Central memory CD8-positive, alpha-beta T cell (primary cell): ENCODE results near the gene L3MBTL3.
A peak's percentile ranks its signal among the peaks of the same experiment; 100 is the strongest.

Experiments used
- ATAC-seq: fragments of 150-1000 bp; cut with Tn5 transposase; replicated peaks from 2 replicates; pipeline ENCODE4 v1.10.0; 2022; ENCODE audit warnings: mild to moderate bottlenecking, moderate FRiP score, moderate number of reproducible peaks; ENCODE audit not compliant: poor library complexity, severe bottlenecking; ENCODE audit errors: extremely low read depth
- DNase-seq, 2 donors: peaks; one replicate each; pipeline ENCODE4 v3.0.0; 2021; ENCODE audit warnings: low spot score in 2 of 2
- H3K27ac Mint-ChIP-seq: one replicate; pipeline ENCODE4 v1.8.0; 2022; ENCODE audit warnings: low read depth, mild to moderate bottlenecking, moderate library complexity, mixed read lengths
- H3K27me3 Mint-ChIP-seq: one replicate; pipeline ENCODE4 v1.8.0; 2022; ENCODE audit warnings: mixed read lengths
- H3K36me3 Mint-ChIP-seq: one replicate; pipeline ENCODE4 v1.8.0; 2022; ENCODE audit warnings: mild to moderate bottlenecking, moderate library complexity, mixed read lengths; ENCODE audit not compliant: insufficient read depth
- H3K4me1 Mint-ChIP-seq: one replicate; pipeline ENCODE4 v1.8.0; 2022; ENCODE audit warnings: mixed read lengths
- H3K4me3 Mint-ChIP-seq: one replicate; pipeline ENCODE4 v1.8.0; 2022; ENCODE audit warnings: mild to moderate bottlenecking, moderate library complexity, mixed read lengths
- H3K9me3 Mint-ChIP-seq: one replicate; pipeline ENCODE4 v1.8.0; 2022; ENCODE audit warnings: mixed read lengths

The L3MBTL3 gene

GRCh38 chr6:130018292-130018743 lies at the start of gene L3MBTL3:
TSS of gene L3MBTL3 (plus strand) at chr6:130018581. CDS start at chr6:130042700, 24,119 bp downstream.
- H3K36me3 Mint-ChIP-seq = peaks cover 19% of the 10 kb centered on the region
- ATAC-seq (peak; percentile 72), DNase-seq (peak; percentile 69 to 75)
- peaks cover 13% of the 10 kb centered on the region for H3K4me1 Mint-ChIP-seq
- H3K27ac Mint-ChIP-seq = peak within 1 kb of the TSS; percentile 99
- no peaks in the 10 kb centered on the region for H3K9me3 Mint-ChIP-seq
- no peaks in the 10 kb centered on the region for H3K27me3 Mint-ChIP-seq
- H3K4me3 Mint-ChIP-seq = peak within 1 kb of the TSS; percentile 100

- DNase-seq = no peak
- no peak for ATAC-seq
- H3K4me1 Mint-ChIP-seq = no peaks in the 10 kb centered on the region
- H3K27me3 Mint-ChIP-seq = peaks cover 27% of the 10 kb centered on the region
- no peaks in the 10 kb centered on the region for H3K36me3 Mint-ChIP-seq
- H3K27ac Mint-ChIP-seq = no peak overlapping the region
- H3K9me3 Mint-ChIP-seq = no peaks in the 10 kb centered on the region
- no peak overlapping the region for H3K4me3 Mint-ChIP-seq
Measured at GRCh38 chr6:129969064-129969463, 49.3 kb upstream of the L3MBTL3 start.

- Mint-ChIP-seq H3K27ac (no peak overlapping the region), H3K36me3 (peaks cover 1% of the 10 kb centered on the region), H3K4me3 (no peak overlapping the region), H3K9me3 (peaks cover 7% of the 10 kb centered on the region), H3K4me1 (no peaks in the 10 kb centered on the region), H3K27me3 (no peaks in the 10 kb centered on the region)
- DNase-seq = no peak
- ATAC-seq = no peak
Measured at GRCh38 chr6:129976110-129976509, 42.3 kb upstream of the L3MBTL3 start.

GRCh38 chr6:129978148-129978916 lies 40.0 kb upstream of the L3MBTL3 start:
- H3K36me3 Mint-ChIP-seq = peaks cover 3% of the 10 kb centered on the region
- ATAC-seq (no peak), DNase-seq (no peak)
- H3K27me3 Mint-ChIP-seq = no peaks in the 10 kb centered on the region
- H3K9me3 Mint-ChIP-seq = peaks cover 7% of the 10 kb centered on the region
- H3K4me3 Mint-ChIP-seq = no peak overlapping the region
- no peaks in the 10 kb centered on the region for H3K4me1 Mint-ChIP-seq
- H3K27ac Mint-ChIP-seq = no peak overlapping the region

GRCh38 chr6:129980821-129981220 lies 37.6 kb upstream of the L3MBTL3 start:
- H3K4me3 Mint-ChIP-seq = no peak overlapping the region
- peaks cover 3% of the 10 kb centered on the region for H3K36me3 Mint-ChIP-seq
- ATAC-seq = no peak

GRCh38 chr6:129981598-129981997 lies 36.8 kb upstream of the L3MBTL3 start:
- peaks cover 7% of the 10 kb centered on the region for H3K9me3 Mint-ChIP-seq
- H3K4me1 Mint-ChIP-seq = no peaks in the 10 kb centered on the region
- peaks cover 3% of the 10 kb centered on the region for H3K36me3 Mint-ChIP-seq
- H3K27me3 Mint-ChIP-seq = no peaks in the 10 kb centered on the region
- H3K4me3 Mint-ChIP-seq = no peak overlapping the region
- no peak for ATAC-seq
- no peak overlapping the region for H3K27ac Mint-ChIP-seq
- no peak for DNase-seq

More at GRCh38 chr6:129980821-129981220, 37.6 kb upstream of the L3MBTL3 start:
- no peak for DNase-seq
- no peak overlapping the region for H3K27ac Mint-ChIP-seq
- H3K4me1 Mint-ChIP-seq = no peaks in the 10 kb centered on the region
- H3K27me3 Mint-ChIP-seq = no peaks in the 10 kb centered on the region
- peaks cover 7% of the 10 kb centered on the region for H3K9me3 Mint-ChIP-seq

- Mint-ChIP-seq H3K36me3 (peaks cover 2% of the 10 kb centered on the region), H3K4me1 (peaks cover 11% of the 10 kb centered on the region), H3K4me3 (peak overlapping the region; percentile 43), H3K27me3 (no peaks in the 10 kb centered on the region), H3K27ac (peak overlapping the region; percentile 50), H3K9me3 (no peaks in the 10 kb centered on the region)
- no peak for DNase-seq
- ATAC-seq = peak; percentile 68
Measured at GRCh38 chr6:129989396-129989795, 29.0 kb upstream of the L3MBTL3 start.

GRCh38 chr6:129992881-129993280 lies 25.5 kb upstream of the L3MBTL3 start:
- no peak overlapping the region for H3K27ac Mint-ChIP-seq
- H3K36me3 Mint-ChIP-seq = peaks cover 2% of the 10 kb centered on the region
- no peak overlapping the region for H3K4me3 Mint-ChIP-seq
- H3K4me1 Mint-ChIP-seq = peaks cover 11% of the 10 kb centered on the region
- no peaks in the 10 kb centered on the region for H3K27me3 Mint-ChIP-seq
- ATAC-seq = no peak
- H3K9me3 Mint-ChIP-seq = no peaks in the 10 kb centered on the region
- no peak for DNase-seq

GRCh38 chr6:129994410-129994809 lies 24.0 kb upstream of the L3MBTL3 start:
- Mint-ChIP-seq H3K36me3 (peaks cover 3% of the 10 kb centered on the region), H3K27me3 (peaks cover 2% of the 10 kb centered on the region), H3K4me1 (peaks cover 4% of the 10 kb centered on the region), H3K4me3 (no peak overlapping the region), H3K27ac (no peak overlapping the region), H3K9me3 (no peaks in the 10 kb centered on the region)
- DNase-seq = no peak
- no peak for ATAC-seq

- no peaks in the 10 kb centered on the region for H3K4me1 Mint-ChIP-seq
Measured at GRCh38 chr6:129996387-129996786, 22.0 kb upstream of the L3MBTL3 start.

GRCh38 chr6:130000526-130001421 lies 17.6 kb upstream of the L3MBTL3 start:
- Mint-ChIP-seq H3K27me3 (peaks cover 7% of the 10 kb centered on the region), H3K27ac (no peak overlapping the region), H3K9me3 (no peaks in the 10 kb centered on the region), H3K36me3 (peaks cover 2% of the 10 kb centered on the region), H3K4me1 (no peaks in the 10 kb centered on the region), H3K4me3 (no peak overlapping the region)
- ATAC-seq (no peak), DNase-seq (no peak)

More at GRCh38 chr6:129996387-129996786, 22.0 kb upstream of the L3MBTL3 start:
- DNase-seq = no peak
- no peak for ATAC-seq
- Mint-ChIP-seq H3K36me3 (peaks cover 2% of the 10 kb centered on the region), H3K27ac (no peak overlapping the region), H3K9me3 (no peaks in the 10 kb centered on the region), H3K4me3 (no peak overlapping the region), H3K27me3 (peaks cover 7% of the 10 kb centered on the region)

- Mint-ChIP-seq H3K9me3 (no peaks in the 10 kb centered on the region), H3K27ac (no peak overlapping the region), H3K4me1 (no peaks in the 10 kb centered on the region), H3K4me3 (no peak overlapping the region), H3K27me3 (no peaks in the 10 kb centered on the region), H3K36me3 (no peaks in the 10 kb centered on the region)
- DNase-seq = no peak
- no peak for ATAC-seq
Measured at GRCh38 chr6:130008236-130008873, 10.0 kb upstream of the L3MBTL3 start.
